ENCODE measurements around the gene PER1.

DNA sequence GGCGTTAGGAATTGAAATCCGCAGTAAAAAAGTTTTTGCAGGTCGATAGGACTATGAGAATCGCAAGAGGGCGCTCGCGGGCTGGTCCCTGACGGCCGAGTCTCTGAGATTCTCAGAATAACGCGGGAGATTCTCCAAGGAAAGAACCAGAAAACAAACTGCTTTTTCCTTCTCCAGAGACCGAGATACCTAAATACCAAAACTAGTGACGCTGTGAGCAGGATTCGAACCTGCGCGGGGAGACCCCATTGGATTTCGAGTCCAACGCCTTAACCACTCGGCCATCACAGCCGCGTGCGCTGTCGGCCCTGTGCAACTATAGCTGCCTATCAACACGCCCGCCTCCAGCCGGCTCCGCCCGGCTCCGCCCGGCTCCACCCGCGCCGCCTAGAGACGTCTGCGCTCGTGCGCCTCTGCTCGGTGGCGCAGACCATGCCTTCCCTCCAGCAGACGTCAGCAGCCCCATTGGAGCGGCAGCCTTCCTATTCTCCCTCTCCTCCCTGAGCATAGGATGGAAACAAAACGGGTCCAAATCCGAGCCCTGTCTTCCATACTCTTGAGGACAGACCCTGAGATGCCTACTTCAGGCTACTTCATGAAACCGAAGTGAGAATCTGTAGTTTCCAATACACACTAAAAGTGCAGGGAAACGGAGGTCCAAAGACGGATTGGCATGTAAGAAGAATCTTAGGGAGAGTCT is 13.4 kb downstream of the PER1 start:
- TF ChIP-seq, protein P1, sequence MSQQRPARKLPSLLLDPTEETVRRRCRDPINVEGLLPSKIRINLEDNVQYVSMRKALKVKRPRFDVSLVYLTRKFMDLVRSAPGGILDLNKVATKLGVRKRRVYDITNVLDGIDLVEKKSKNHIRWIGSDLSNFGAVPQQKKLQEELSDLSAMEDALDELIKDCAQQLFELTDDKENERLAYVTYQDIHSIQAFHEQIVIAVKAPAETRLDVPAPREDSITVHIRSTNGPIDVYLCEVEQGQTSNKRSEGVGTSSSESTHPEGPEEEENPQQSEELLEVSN (IDR thresholded peaks at IDR 0.05), result peak; percentile 82
- TF ChIP-seq, protein P2, sequence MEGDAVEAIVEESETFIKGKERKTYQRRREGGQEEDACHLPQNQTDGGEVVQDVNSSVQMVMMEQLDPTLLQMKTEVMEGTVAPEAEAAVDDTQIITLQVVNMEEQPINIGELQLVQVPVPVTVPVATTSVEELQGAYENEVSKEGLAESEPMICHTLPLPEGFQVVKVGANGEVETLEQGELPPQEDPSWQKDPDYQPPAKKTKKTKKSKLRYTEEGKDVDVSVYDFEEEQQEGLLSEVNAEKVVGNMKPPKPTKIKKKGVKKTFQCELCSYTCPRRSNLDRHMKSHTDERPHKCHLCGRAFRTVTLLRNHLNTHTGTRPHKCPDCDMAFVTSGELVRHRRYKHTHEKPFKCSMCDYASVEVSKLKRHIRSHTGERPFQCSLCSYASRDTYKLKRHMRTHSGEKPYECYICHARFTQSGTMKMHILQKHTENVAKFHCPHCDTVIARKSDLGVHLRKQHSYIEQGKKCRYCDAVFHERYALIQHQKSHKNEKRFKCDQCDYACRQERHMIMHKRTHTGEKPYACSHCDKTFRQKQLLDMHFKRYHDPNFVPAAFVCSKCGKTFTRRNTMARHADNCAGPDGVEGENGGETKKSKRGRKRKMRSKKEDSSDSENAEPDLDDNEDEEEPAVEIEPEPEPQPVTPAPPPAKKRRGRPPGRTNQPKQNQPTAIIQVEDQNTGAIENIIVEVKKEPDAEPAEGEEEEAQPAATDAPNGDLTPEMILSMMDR (IDR thresholded peaks at IDR 0.05; ENCODE audit: control extremely low read depth in 1 of 3, insufficient read depth in 1 of 3, low read depth in 1 of 3, low read length in 3 of 3), result peak; percentile 63 to 96 (median 78)
- no peak for TF ChIP-seq SP1 (IDR thresholded peaks at IDR 0.05; ENCODE audit: low read depth, low read length)

Data from H1 (cell line).